GM12878 (cell line): ENCODE measurements around the gene SORL1.

ENCODE experiments used
- IRF4 ChIP-seq: IDR thresholded peaks from 2 replicates; pipeline ENCODE4 v1.6.1; 2011; ENCODE audit warnings: low read depth, low read length
- PAX8 ChIP-seq: fragments of 450-650 bp; IDR thresholded peaks from 2 replicates; pipeline ENCODE4 v1.6.1; 2017; ENCODE audit warnings: mild to moderate bottlenecking, moderate library complexity
- POLR2AphosphoS2 ChIP-seq: IDR thresholded peaks from 2 replicates; pipeline ENCODE4 v1.6.1; 2011; ENCODE audit warnings: low read depth, mild to moderate bottlenecking, low read length, improper control_type of control experiment, moderate library complexity
- RFX5 ChIP-seq: IDR thresholded peaks from 2 replicates; pipeline ENCODE4 v1.6.1; 2011; ENCODE audit warnings: low read depth, low read length, improper control_type of control experiment
- SIN3A ChIP-seq: IDR thresholded peaks from 2 replicates; pipeline ENCODE4 v1.6.1; 2012; ENCODE audit warnings: low read depth, low read length, improper control_type of control experiment
- TAF1 ChIP-seq: IDR thresholded peaks from 2 replicates; pipeline ENCODE4 v1.6.1; 2011; ENCODE audit warnings: mild to moderate bottlenecking, low read depth, low read length, borderline replicate concordance
- TF ChIP-seq, protein P1 (sequence below), 3 experiments: IDR thresholded peaks in 2 of 3; conservative IDR thresholded peaks in 1 of 3; 2 replicates each; pipeline ENCODE4 v1.5.1; 2011; ENCODE audit warnings: low read depth in 3 of 3, low read length in 3 of 3, mild to moderate bottlenecking in 3 of 3, control low read depth in 2 of 3, moderate library complexity in 2 of 3, inconsistent platforms in 1 of 3, mixed read lengths in 1 of 3; ENCODE audit not compliant: control insufficient read depth in 2 of 3, insufficient read depth in 1 of 3; ENCODE audit errors: extremely low read depth in 1 of 3

DNA sequence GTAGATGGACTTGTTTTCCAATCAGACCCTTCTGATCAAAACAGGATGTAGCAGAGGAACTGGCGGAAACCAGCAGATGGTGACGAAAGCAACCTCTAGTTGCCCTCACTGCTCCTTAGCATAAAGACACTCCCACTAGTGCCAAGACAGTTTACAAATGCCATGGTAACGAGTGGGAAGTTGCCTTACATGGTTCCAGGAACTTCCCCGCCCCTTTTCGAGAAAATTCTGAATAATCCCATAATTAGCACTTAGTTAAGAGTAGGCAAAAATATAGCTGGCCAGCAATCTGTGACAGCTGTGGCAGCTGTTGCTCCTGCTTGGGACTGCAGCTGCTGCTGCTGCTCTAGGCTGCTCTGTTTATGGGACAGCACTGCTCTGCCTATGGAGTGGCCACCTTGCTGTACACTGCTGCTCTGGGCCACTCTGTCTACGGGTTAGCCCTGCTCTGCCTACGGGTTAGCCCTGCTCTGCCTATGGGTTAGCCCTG, 33.4 kb upstream of the SORL1 start:
- no peak for TF ChIP-seq PAX8
- TF ChIP-seq POLR2AphosphoS2: no peak
- no peak for TF ChIP-seq SIN3A
- TF ChIP-seq, protein P1, sequence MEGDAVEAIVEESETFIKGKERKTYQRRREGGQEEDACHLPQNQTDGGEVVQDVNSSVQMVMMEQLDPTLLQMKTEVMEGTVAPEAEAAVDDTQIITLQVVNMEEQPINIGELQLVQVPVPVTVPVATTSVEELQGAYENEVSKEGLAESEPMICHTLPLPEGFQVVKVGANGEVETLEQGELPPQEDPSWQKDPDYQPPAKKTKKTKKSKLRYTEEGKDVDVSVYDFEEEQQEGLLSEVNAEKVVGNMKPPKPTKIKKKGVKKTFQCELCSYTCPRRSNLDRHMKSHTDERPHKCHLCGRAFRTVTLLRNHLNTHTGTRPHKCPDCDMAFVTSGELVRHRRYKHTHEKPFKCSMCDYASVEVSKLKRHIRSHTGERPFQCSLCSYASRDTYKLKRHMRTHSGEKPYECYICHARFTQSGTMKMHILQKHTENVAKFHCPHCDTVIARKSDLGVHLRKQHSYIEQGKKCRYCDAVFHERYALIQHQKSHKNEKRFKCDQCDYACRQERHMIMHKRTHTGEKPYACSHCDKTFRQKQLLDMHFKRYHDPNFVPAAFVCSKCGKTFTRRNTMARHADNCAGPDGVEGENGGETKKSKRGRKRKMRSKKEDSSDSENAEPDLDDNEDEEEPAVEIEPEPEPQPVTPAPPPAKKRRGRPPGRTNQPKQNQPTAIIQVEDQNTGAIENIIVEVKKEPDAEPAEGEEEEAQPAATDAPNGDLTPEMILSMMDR (IDR thresholded peaks at IDR 0.05 in 2 of 3, conservative IDR thresholded peaks at IDR 0.05 in 1 of 3; ENCODE audit: control insufficient read depth in 2 of 3, extremely low read depth in 1 of 3, insufficient read depth in 1 of 3, low read depth in 3 of 3, low read length in 3 of 3): no peak
- no peak for TF ChIP-seq IRF4
- TF ChIP-seq TAF1: no peak
- no peak for TF ChIP-seq RFX5
